ENCODE results near the gene FBLN7.

DNA sequence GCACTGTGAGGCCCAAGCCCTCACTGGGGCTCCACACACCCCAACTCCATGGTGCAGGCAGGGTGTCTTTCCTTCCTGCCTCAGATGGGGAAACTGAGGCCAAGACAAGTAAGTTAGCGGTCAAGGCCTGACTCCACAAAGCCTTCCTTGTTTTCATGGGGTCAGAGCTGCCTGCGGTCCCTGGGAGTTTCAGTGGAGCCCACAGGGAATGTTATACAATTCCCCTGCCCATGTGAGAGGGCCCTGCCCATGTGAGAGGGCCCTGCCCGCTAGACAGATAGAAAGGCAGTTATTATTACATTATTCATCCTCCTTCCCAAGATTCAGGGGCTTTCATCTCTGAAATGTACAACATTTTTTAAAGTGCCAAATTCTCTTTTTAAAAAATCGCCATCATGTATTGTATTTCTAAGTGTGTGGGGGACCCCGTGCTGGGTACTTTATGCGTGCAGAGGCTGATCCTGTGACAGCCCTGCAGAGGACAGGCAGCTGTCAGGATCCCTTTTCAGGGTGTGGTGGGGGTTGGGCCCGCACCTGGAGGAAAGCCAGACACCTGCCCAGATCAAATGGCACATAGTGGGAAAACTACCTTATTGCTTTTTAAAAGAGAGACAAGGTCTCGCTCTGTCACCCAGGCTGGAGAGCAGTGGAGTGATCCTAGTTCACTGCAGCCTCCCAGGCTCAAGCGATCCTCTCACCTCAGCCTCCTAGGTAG, 23.4 kb downstream of the FBLN7 start:
- TF ChIP-seq, protein P1, sequence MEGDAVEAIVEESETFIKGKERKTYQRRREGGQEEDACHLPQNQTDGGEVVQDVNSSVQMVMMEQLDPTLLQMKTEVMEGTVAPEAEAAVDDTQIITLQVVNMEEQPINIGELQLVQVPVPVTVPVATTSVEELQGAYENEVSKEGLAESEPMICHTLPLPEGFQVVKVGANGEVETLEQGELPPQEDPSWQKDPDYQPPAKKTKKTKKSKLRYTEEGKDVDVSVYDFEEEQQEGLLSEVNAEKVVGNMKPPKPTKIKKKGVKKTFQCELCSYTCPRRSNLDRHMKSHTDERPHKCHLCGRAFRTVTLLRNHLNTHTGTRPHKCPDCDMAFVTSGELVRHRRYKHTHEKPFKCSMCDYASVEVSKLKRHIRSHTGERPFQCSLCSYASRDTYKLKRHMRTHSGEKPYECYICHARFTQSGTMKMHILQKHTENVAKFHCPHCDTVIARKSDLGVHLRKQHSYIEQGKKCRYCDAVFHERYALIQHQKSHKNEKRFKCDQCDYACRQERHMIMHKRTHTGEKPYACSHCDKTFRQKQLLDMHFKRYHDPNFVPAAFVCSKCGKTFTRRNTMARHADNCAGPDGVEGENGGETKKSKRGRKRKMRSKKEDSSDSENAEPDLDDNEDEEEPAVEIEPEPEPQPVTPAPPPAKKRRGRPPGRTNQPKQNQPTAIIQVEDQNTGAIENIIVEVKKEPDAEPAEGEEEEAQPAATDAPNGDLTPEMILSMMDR (conservative IDR thresholded peaks at IDR 0.05; ENCODE audit: low read depth in 2 of 2): no peak
- TF ChIP-seq POLR2AphosphoS5 (IDR thresholded peaks at IDR 0.05; ENCODE audit: low read depth) (no peak), EZH2 (IDR thresholded peaks at IDR 0.05; ENCODE audit: low read depth, unreplicated experiment) (no peak), ZNF114 (CRISPR knock-in tag; IDR thresholded peaks at IDR 0.05) (no peak), NANOG (IDR thresholded peaks at IDR 0.05; ENCODE audit: borderline replicate concordance) (no peak), EZH2phosphoT487 (IDR thresholded peaks at IDR 0.05; ENCODE audit: unreplicated experiment) (no peak), JUNB (IDR thresholded peaks at IDR 0.05; ENCODE audit: unreplicated experiment) (no peak), STAT1 (IDR thresholded peaks at IDR 0.05; ENCODE audit: unreplicated experiment) (no peak), CREB1 (CRISPR knock-in tag; IDR thresholded peaks at IDR 0.05; ENCODE audit: low read depth) (no peak), ZNF331 (CRISPR knock-in tag; IDR thresholded peaks at IDR 0.05; ENCODE audit: low read depth) (no peak)
- TF ChIP-seq, protein P2, sequence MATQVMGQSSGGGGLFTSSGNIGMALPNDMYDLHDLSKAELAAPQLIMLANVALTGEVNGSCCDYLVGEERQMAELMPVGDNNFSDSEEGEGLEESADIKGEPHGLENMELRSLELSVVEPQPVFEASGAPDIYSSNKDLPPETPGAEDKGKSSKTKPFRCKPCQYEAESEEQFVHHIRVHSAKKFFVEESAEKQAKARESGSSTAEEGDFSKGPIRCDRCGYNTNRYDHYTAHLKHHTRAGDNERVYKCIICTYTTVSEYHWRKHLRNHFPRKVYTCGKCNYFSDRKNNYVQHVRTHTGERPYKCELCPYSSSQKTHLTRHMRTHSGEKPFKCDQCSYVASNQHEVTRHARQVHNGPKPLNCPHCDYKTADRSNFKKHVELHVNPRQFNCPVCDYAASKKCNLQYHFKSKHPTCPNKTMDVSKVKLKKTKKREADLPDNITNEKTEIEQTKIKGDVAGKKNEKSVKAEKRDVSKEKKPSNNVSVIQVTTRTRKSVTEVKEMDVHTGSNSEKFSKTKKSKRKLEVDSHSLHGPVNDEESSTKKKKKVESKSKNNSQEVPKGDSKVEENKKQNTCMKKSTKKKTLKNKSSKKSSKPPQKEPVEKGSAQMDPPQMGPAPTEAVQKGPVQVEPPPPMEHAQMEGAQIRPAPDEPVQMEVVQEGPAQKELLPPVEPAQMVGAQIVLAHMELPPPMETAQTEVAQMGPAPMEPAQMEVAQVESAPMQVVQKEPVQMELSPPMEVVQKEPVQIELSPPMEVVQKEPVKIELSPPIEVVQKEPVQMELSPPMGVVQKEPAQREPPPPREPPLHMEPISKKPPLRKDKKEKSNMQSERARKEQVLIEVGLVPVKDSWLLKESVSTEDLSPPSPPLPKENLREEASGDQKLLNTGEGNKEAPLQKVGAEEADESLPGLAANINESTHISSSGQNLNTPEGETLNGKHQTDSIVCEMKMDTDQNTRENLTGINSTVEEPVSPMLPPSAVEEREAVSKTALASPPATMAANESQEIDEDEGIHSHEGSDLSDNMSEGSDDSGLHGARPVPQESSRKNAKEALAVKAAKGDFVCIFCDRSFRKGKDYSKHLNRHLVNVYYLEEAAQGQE (IDR thresholded peaks at IDR 0.05; ENCODE audit: unreplicated experiment): no peak

All from GM23338 (cell line).